Loucy (cell line): ENCODE measurements around the gene HADH.

ENCODE experiments used
- CTCF ChIP-seq: fragments of 200-600 bp; sonication (generic); conservative IDR thresholded peaks from 2 replicates; pipeline ENCODE4 v1.5.1; 2014; ENCODE audit warnings: mild to moderate bottlenecking, antibody characterized with exemption, low read length
- EZH2phosphoT487 ChIP-seq: fragments of 200-600 bp; IDR thresholded peaks from 2 replicates; pipeline ENCODE4 v1.6.1; 2018; ENCODE audit warnings: antibody characterized with exemption, mild to moderate bottlenecking, moderate library complexity, borderline replicate concordance

GRCh38 chr4:108006361-108006760 is 16.7 kb downstream of the HADH start:
- TF ChIP-seq CTCF (no peak), EZH2phosphoT487 (no peak)
